HL-60/S4 treated with retinoic acid at 250 ng/mL for 4 days and 3 days (cell line): ENCODE results near the gene ACD.

ENCODE experiments used
- in situ Hi-C: fragments of 300-500 bp; cut with MboI; formaldehyde crosslinking; loops from 2 replicates; pipeline ENCODE4 v1.7.0; 2022; ENCODE audit warnings: low sequenced_read_pairs

ACD gene

DNA sequence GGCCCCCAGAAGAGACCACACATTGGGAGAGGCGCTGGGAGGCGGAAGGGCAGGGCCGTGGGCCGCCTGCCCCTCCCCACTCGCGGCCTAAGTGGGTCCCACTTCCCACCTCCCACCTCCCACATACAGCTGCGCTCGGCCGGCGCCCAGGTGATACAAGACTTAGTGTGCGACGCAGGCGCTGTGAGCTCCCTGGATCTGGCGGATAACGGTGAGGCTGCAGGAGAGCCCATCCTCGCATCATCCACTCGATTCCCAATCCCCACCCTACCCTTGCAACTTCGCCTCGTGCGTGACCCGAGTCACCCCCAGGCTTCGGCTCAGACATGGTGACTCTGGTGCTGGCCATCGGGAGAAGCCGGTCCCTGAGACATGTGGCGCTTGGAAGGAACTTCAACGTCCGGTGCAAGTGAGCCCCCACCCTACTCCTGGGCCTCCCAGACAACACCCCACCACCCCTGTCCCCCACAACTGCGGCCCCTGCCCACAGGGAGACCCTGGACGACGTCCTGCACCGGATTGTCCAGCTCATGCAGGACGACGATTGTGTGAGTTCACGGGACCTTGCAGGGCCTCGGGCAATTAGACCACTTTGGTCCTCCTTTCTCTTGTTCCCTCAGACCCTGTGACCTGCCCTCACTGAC is 11.2 kb downstream of the ACD start:
- in situ Hi-C loops: no loop called here

DNA sequence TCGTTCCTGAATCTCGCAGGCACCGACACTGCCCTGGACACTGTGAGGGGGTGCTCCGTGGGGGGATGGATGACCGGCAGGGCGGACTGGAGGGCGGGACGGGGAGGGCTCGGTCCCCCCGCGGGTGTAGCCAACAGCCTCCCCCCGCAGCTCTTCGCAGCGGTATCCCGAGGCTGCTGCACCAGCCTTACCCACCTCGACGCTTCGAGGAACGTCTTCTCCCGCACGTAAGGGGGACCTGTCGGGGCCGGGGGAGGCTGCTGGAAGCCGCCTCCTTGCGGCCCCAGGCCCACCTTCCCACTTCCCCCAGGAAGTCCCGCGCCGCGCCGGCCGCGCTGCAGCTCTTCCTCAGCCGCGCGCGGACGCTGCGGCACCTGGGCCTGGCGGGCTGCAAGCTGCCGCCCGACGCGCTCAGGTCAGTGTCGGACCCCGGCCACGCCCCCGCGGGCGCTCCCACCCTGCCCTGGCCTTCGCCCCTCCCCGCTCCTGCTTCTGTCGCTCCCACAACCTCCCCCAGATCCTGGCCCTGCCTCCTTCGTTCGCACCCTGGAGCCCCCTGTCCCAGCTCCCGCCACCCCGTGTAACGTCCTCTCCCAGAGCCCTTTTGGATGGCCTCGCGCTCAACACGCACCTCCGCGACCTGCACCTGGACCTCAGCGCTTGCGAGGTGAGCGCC is 11.8 kb downstream of the ACD start:
- in situ Hi-C loops: no loop called here

GRCh38 chr16:67647681-67648080 is 12.4 kb downstream of the ACD start:
- in situ Hi-C loops: no loop called here

- in situ Hi-C loops: no loop called here
Observed at GRCh38 chr16:67647111-67647651, 12.9 kb downstream of the ACD start.

- in situ Hi-C loops: no loop called here
Observed at GRCh38 chr16:67645397-67646121, 14.5 kb downstream of the ACD start.

- in situ Hi-C loops: no loop called here
Observed at GRCh38 chr16:67644038-67644437, 16.0 kb downstream of the ACD start.

- in situ Hi-C loops: no loop called here
Observed at GRCh38 chr16:67641779-67642708, 18.0 kb downstream of the ACD start.

DNA sequence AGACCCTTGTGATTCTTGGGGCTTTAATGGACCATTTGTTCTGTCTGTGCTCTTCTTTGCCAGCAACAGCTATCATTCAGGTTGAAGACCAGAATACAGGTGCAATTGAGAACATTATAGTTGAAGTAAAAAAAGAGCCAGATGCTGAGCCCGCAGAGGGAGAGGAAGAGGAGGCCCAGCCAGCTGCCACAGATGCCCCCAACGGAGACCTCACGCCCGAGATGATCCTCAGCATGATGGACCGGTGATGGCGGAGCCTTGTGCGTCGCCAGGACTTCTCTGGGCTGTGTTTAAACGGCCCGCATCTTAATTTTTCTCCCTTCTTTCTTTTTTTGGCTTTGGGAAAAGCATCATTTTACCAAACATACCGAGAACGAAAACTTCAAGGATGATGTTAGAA is 22.4 kb downstream of the ACD start:
- in situ Hi-C loops: no loop called here

GRCh38 chr16:67636713-67637112 is 23.3 kb downstream of the ACD start:
- in situ Hi-C loops: no loop called here

DNA sequence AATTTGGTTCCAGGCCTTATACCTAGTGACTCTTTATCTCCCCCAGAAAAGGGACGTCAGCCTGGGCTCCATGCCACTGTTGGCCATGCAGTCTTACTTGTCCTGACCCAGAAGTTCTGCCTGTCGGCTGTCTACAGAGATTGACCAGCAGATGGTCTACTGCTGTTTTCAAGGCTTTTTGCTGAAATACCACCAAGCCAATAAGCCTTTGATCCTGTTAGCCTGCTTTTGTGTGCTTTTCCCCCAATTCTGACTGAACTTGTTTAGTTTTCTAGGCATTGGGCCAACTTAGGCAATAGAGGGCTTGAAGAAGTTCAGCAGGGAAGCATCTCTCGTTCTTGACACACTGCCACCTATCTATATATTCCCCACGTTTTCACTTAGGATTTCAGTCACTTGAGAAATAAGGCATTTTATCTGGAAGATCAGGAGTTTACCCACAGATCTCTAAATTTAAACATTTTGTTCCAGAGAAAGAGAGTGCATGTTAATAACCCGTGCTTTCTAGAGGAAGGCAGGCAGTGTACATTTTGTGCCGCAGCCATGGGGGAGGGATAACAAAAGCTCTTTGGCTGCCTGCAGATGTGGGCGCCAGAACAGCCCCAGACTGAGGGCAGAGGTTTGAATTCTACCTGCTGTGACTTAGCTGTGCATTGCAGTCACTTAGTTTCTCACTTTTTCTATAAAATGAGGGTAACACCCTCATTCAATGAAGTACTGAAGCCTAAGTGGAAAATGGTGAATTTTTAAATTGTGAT is 27.5 kb downstream of the ACD start:
- in situ Hi-C loops: no loop called here

- in situ Hi-C loops: no loop called here
Observed at GRCh38 chr16:67628216-67628615, 31.8 kb downstream of the ACD start.

DNA sequence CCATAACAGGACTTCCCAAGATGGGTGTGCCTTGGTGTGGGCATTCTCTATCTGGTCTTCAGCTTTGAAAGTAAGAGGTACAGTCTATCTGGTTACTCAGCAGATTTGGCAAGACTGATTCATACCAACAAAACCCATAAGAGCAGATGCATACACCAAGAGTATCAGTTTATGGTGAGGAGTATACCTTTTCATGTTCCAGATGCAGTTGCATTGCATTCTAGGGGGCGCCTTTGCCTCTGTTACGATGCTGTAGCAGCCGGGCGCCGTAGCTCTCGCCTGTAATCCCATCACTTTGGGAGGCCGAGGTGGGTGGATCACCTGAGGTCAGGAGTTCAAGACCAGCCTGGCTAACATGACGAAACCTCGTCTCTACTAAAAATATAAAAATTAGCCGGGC is 46.3 kb downstream of the ACD start:
- in situ Hi-C loops: no loop called here

DNA sequence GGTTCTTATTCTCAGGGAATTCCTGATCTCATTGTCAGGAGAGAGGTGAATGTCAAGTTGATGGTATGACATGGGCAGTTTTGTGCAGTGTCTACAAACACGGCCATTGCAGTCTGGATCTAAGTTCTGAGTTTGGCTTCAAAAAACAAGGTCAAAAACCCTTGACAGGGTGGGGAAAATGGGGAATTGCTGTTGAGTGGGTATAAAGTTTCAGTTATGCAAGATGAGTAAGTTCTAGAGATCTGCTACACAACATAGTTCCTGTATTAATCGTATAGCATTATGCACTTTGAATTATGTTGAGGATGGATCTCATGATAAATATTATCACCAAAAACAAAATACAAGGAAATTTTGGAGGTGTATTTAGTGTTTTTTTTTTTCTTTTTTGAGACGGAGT is 51.7 kb downstream of the ACD start:
- in situ Hi-C loops: no loop called here
